Mesenchymal stem cell (in vitro differentiated cells and primary cell): Measurements from ENCODE around the gene RPA3.

Experiments used
- DNase-seq: peaks from one replicate; pipeline ENCODE4 v3.0.0-alpha.2; 2013
- H2AFZ ChIP-seq: one replicate; pipeline ENCODE4 v1.6.1; 2013; ENCODE audit warnings: low read depth, mild to moderate bottlenecking, control low read depth, inconsistent platforms, low read length, moderate library complexity
- H2AK5ac ChIP-seq: 2 replicates; pipeline ENCODE4 v1.6.1; 2013; ENCODE audit warnings: low read length, moderate library complexity, mild to moderate bottlenecking, inconsistent platforms; ENCODE audit not compliant: severe bottlenecking
- H2BK120ac ChIP-seq: one replicate; pipeline ENCODE4 v1.6.1; 2013; ENCODE audit warnings: low read depth, mild to moderate bottlenecking, inconsistent platforms, low read length, moderate library complexity
- H2BK12ac ChIP-seq, 2 experiments: one replicate each; pipeline ENCODE4 v1.6.1; 2013; ENCODE audit warnings: inconsistent platforms in 2 of 2, low read length in 2 of 2, mild to moderate bottlenecking in 2 of 2, moderate library complexity in 2 of 2, control low read depth in 1 of 2
- H2BK15ac ChIP-seq: one replicate; pipeline ENCODE4 v1.6.1; 2013; ENCODE audit warnings: mild to moderate bottlenecking, low read depth, inconsistent platforms; ENCODE audit not compliant: poor library complexity, severe bottlenecking
- H2BK5ac ChIP-seq: 2 replicates; pipeline ENCODE4 v1.6.1; 2013; ENCODE audit warnings: low read depth, mild to moderate bottlenecking, low read length, control low read depth, inconsistent platforms; ENCODE audit not compliant: poor library complexity, severe bottlenecking
- H3K14ac ChIP-seq, 2 experiments: one replicate each; pipeline ENCODE4 v1.6.1; 2013; ENCODE audit warnings: inconsistent platforms in 2 of 2, low read length in 2 of 2, control low read depth in 1 of 2, mild to moderate bottlenecking in 1 of 2, moderate library complexity in 1 of 2
- H3K18ac ChIP-seq, 2 experiments: one replicate each; pipeline ENCODE4 v1.6.1; 2013; ENCODE audit warnings: inconsistent platforms in 2 of 2, low read length in 2 of 2, control low read depth in 1 of 2, low read depth in 1 of 2, mild to moderate bottlenecking in 1 of 2
- H3K23ac ChIP-seq, 2 experiments: one replicate each; pipeline ENCODE4 v1.6.1; 2013; ENCODE audit warnings: inconsistent platforms in 2 of 2, low read length in 2 of 2, mild to moderate bottlenecking in 2 of 2, moderate library complexity in 2 of 2, control low read depth in 1 of 2
- H3K27ac ChIP-seq: 2 replicates; pipeline ENCODE4 v1.5.1; 2013; ENCODE audit warnings: mild to moderate bottlenecking, moderate library complexity, low read length, control low read depth, inconsistent platforms; ENCODE audit not compliant: poor library complexity, severe bottlenecking
- H3K27me3 ChIP-seq, 2 experiments: 2 replicates each; pipeline versions ENCODE4 v1.6.1 to v1.7.0; 2013; ENCODE audit warnings: low read length in 2 of 2, mild to moderate bottlenecking in 2 of 2, moderate library complexity in 2 of 2, control low read depth in 1 of 2, inconsistent platforms in 1 of 2; ENCODE audit not compliant: control insufficient read depth in 1 of 2, insufficient read depth in 1 of 2
- H3K36me3 ChIP-seq, 2 experiments: 2 replicates each; pipeline versions ENCODE4 v1.6.1 to v1.7.0; 2013; ENCODE audit warnings: low read length in 2 of 2, control low read depth in 1 of 2, inconsistent platforms in 1 of 2, low read depth in 1 of 2, mild to moderate bottlenecking in 1 of 2; ENCODE audit not compliant: insufficient read depth in 2 of 2, control insufficient read depth in 1 of 2
- H3K4ac ChIP-seq, 2 experiments: one replicate each; pipeline ENCODE4 v1.6.1; 2013; ENCODE audit warnings: inconsistent platforms in 2 of 2, low read length in 2 of 2, mild to moderate bottlenecking in 2 of 2, moderate library complexity in 2 of 2, control low read depth in 1 of 2, low read depth in 1 of 2
- H3K4me1 ChIP-seq: 2 replicates; pipeline ENCODE4 v1.6.1; 2013; ENCODE audit warnings: low read depth, low read length, control low read depth; ENCODE audit not compliant: control insufficient read depth, insufficient read depth
- H3K4me2 ChIP-seq: 2 replicates; pipeline ENCODE4 v1.6.1; 2013; ENCODE audit warnings: low read length, mild to moderate bottlenecking, inconsistent platforms; ENCODE audit not compliant: poor library complexity, severe bottlenecking
- H3K4me3 ChIP-seq, 2 experiments: 2 replicates each; pipeline versions ENCODE4 v1.5.1 to v1.7.0; 2013; ENCODE audit warnings: low read length in 2 of 2, mild to moderate bottlenecking in 2 of 2, control low read depth in 1 of 2, low read depth in 1 of 2; ENCODE audit not compliant: insufficient read depth in 1 of 2
- H3K79me1 ChIP-seq: replicated peaks from 2 replicates; pipeline ENCODE4 v1.6.1; 2013; ENCODE audit warnings: mild to moderate bottlenecking, control low read depth, low read length, inconsistent platforms; ENCODE audit not compliant: poor library complexity, severe bottlenecking
- H3K9ac ChIP-seq: 2 replicates; pipeline ENCODE4 v1.7.0; 2013; ENCODE audit warnings: mild to moderate bottlenecking, low read length, moderate library complexity
- H3K9me3 ChIP-seq: 2 replicates; pipeline ENCODE4 v1.7.0; 2013; ENCODE audit warnings: mild to moderate bottlenecking, low read length; ENCODE audit not compliant: control insufficient read depth
- H4K8ac ChIP-seq: one replicate; pipeline ENCODE4 v1.6.1; 2013; ENCODE audit warnings: inconsistent platforms, mild to moderate bottlenecking, low read length, moderate library complexity
- H4K91ac ChIP-seq: one replicate; pipeline ENCODE4 v1.6.1; 2013; ENCODE audit warnings: mild to moderate bottlenecking, low read length, inconsistent platforms
- WGBS: methylation state at CpG from one replicate; pipeline ENCODE4 v1.1.7; 2013; ENCODE audit warnings: mixed read lengths; 5-methylcytosine and 5-hydroxymethylcytosine counted together

The RPA3 gene

GRCh38 chr7:7761974-7762779 lies 43.8 kb upstream of the RPA3 start:
- Histone ChIP-seq H3K4ac (no peak overlapping the region), H2AK5ac (no peak overlapping the region), H2BK12ac (no peak overlapping the region), H2AFZ (no peak overlapping the region), H3K14ac (no peak overlapping the region), H3K27ac (no peak overlapping the region), H2BK15ac (no peak overlapping the region), H3K4me1 (no peaks in the 10 kb centered on the region), H3K9ac (peak overlapping the region; percentile 87), H3K4me2 (peak overlapping the region; percentile 60), H3K36me3 (no peaks in the 10 kb centered on the region), H2BK120ac (no peak overlapping the region), H2BK5ac (no peak overlapping the region), H4K8ac (no peak overlapping the region), H3K79me1 (peaks cover 9% of the 10 kb centered on the region), H3K27me3 (no peaks in the 10 kb centered on the region), H3K4me3 (peak overlapping the region in 1 of 2 experiments; percentile 76), H3K9me3 (no peaks in the 10 kb centered on the region), H3K18ac (peak overlapping the region in 1 of 2 experiments; percentile 34), H3K23ac (no peak overlapping the region), H4K91ac (no peak overlapping the region)
- WGBS, result 0% methylated on average over 6 of the region's 9 CpGs
- peak; percentile 87 for DNase-seq

GRCh38 chr7:7761340-7761973 lies 43.0 kb upstream of the RPA3 start:
- H3K4ac ChIP-seq, result no peak overlapping the region
- H4K8ac ChIP-seq, result no peak overlapping the region
- DNase-seq, result peak; percentile 63
- H2BK12ac ChIP-seq, result no peak overlapping the region
- no peaks in the 10 kb centered on the region for H3K4me1 ChIP-seq
- no peak overlapping the region for H3K23ac ChIP-seq
- H4K91ac ChIP-seq, result no peak overlapping the region
- H3K18ac ChIP-seq, result no peak overlapping the region
- H2BK120ac ChIP-seq, result no peak overlapping the region
- peak overlapping the region; percentile 60 for H3K4me2 ChIP-seq
- H2AFZ ChIP-seq, result no peak overlapping the region
- H3K9me3 ChIP-seq, result no peaks in the 10 kb centered on the region
- no peak overlapping the region for H2BK15ac ChIP-seq
- no peaks in the 10 kb centered on the region for H3K27me3 ChIP-seq
- no peaks in the 10 kb centered on the region for H3K36me3 ChIP-seq
- H3K79me1 ChIP-seq, result peaks cover 10% of the 10 kb centered on the region
- no peak overlapping the region for H2BK5ac ChIP-seq
- H2AK5ac ChIP-seq, result no peak overlapping the region
- WGBS, result 62% methylated on average over 4 of the region's 5 CpGs
- H3K27ac ChIP-seq, result no peak overlapping the region
- H3K14ac ChIP-seq, result no peak overlapping the region
- H3K4me3 ChIP-seq, result peak overlapping the region in 1 of 2 experiments; percentile 76
- H3K9ac ChIP-seq, result peak overlapping the region; percentile 87

GRCh38 chr7:7757576-7757975 lies 39.2 kb upstream of the RPA3 start:
- H3K27ac ChIP-seq, result no peak overlapping the region
- H4K91ac ChIP-seq, result no peak overlapping the region
- H3K27me3 ChIP-seq, result no peaks in the 10 kb centered on the region
- H3K79me1 ChIP-seq, result peaks cover 12% of the 10 kb centered on the region
- no peak overlapping the region for H2BK5ac ChIP-seq
- H2AFZ ChIP-seq, result no peak overlapping the region
- H2BK120ac ChIP-seq, result no peak overlapping the region
- no peak overlapping the region for H3K14ac ChIP-seq
- H3K36me3 ChIP-seq, result no peaks in the 10 kb centered on the region
- H3K9ac ChIP-seq, result no peak overlapping the region
- 78% methylated on average over 4 of the region's 4 CpGs for WGBS
- no peak overlapping the region for H3K18ac ChIP-seq
- no peak overlapping the region for H2BK15ac ChIP-seq
- H3K9me3 ChIP-seq, result no peaks in the 10 kb centered on the region
- no peak overlapping the region for H3K4me2 ChIP-seq
- no peak overlapping the region for H3K4me3 ChIP-seq
- H4K8ac ChIP-seq, result no peak overlapping the region
- H2AK5ac ChIP-seq, result no peak overlapping the region
- H2BK12ac ChIP-seq, result no peak overlapping the region
- DNase-seq, result no peak
- no peaks in the 10 kb centered on the region for H3K4me1 ChIP-seq
- no peak overlapping the region for H3K4ac ChIP-seq
- no peak overlapping the region for H3K23ac ChIP-seq

GRCh38 chr7:7756577-7756976 lies 38.2 kb upstream of the RPA3 start:
- Histone ChIP-seq H3K23ac (no peak overlapping the region), H4K8ac (no peak overlapping the region), H2BK12ac (peak overlapping the region in 1 of 2 experiments; percentile 84), H3K27me3 (no peaks in the 10 kb centered on the region), H3K27ac (no peak overlapping the region), H3K9ac (no peak overlapping the region), H2BK5ac (no peak overlapping the region), H3K9me3 (no peaks in the 10 kb centered on the region), H3K14ac (no peak overlapping the region), H3K79me1 (peaks cover 12% of the 10 kb centered on the region), H3K18ac (no peak overlapping the region), H2AFZ (no peak overlapping the region), H3K4me3 (no peak overlapping the region), H2BK15ac (peak overlapping the region; percentile 52), H2BK120ac (no peak overlapping the region), H3K4ac (no peak overlapping the region), H3K4me2 (no peak overlapping the region), H4K91ac (no peak overlapping the region), H3K36me3 (no peaks in the 10 kb centered on the region), H2AK5ac (no peak overlapping the region), H3K4me1 (no peaks in the 10 kb centered on the region)
- DNase-seq, result no peak
- WGBS, result 100% methylated on average over 2 of the region's 3 CpGs
